Skeletal muscle tissue (tissue), 4 donors: Measurements from ENCODE around the gene DHRS4L2. TPM values are rescaled to one million over a fixed set of nuclear protein-coding genes. Genes with fewer than 3 reads are reported as not detected.
"Not testable (repeated sequence)": the region's sequence is repeated elsewhere in the genome, so short reads cannot be mapped to it uniquely, and the experiment has no call there.

ENCODE experiments used
- H3K27ac ChIP-seq: one replicate; pipeline ENCODE4 v1.7.0; 2013; ENCODE audit warnings: mild to moderate bottlenecking, low read depth, low read length, inconsistent platforms
- H3K27me3 ChIP-seq, 3 donors: one replicate each; pipeline ENCODE4 v1.7.0; 2013; ENCODE audit warnings: low read length in 3 of 3; ENCODE audit not compliant: control insufficient read depth in 3 of 3, insufficient read depth in 3 of 3
- H3K36me3 ChIP-seq, 3 donors: one replicate each; pipeline ENCODE4 v1.7.0; 2013; ENCODE audit warnings: low read length in 3 of 3; ENCODE audit not compliant: control insufficient read depth in 3 of 3, insufficient read depth in 3 of 3
- H3K4me1 ChIP-seq, 3 donors: one replicate each; pipeline ENCODE4 v1.7.0; 2013; ENCODE audit warnings: low read length in 3 of 3, mild to moderate bottlenecking in 3 of 3; ENCODE audit not compliant: control insufficient read depth in 3 of 3, insufficient read depth in 3 of 3
- H3K4me3 ChIP-seq, 3 donors: one replicate each; pipeline ENCODE4 v1.7.0; 2013; ENCODE audit warnings: low read length in 3 of 3
- H3K9ac ChIP-seq, 3 donors: one replicate each; pipeline ENCODE4 v1.7.0; 2013; ENCODE audit warnings: low read length in 3 of 3, mild to moderate bottlenecking in 3 of 3, moderate library complexity in 2 of 3, low read depth in 1 of 3
- H3K9me3 ChIP-seq, 3 donors: one replicate each; pipeline ENCODE4 v1.7.0; 2013; ENCODE audit warnings: low read length in 3 of 3; ENCODE audit not compliant: control insufficient read depth in 3 of 3
- total RNA-seq: library from RNA; depleted of rRNA; stranded (reverse); fragments of >200 nt; gene quantifications from one replicate; pipeline ENCODE4 v1.2.3, GENCODE V29; 2014
- donor health status: Osteomylitis.

The DHRS4L2 gene
- total RNA-seq, 1 donor from 2014 or later: 8.9 TPM

DNA sequence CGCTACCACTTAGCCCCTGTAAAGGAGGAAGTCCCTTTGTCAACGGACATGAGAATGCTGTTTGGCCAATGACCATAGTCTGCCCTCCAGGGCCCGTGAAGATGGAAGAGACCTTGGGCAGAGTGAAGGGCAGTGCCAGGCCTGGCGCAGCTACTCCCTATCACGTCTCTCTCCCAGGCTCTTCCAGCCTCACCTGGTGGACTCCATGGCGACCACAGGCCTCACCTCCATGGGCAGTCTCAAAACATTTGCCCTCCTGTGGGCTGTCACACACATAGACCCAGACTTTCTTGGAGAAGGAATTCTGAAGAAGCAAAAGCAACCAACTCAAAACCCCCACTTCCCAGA lies 35.6 kb upstream of the DHRS4L2 start:
- H3K27me3 ChIP-seq, H3K36me3 ChIP-seq, H3K9me3 ChIP-seq: not testable (repeated sequence)
- Histone ChIP-seq H3K9ac (peak overlapping the region; percentile 96 to 97 (median 96)), H3K4me3 (peak overlapping the region; percentile 89 to 97 (median 95)), H3K4me1 (peaks cover 21 to 24% (median 22%) of the 10 kb centered on the region in 3 donors), H3K27ac (peak overlapping the region; percentile 77)

DNA sequence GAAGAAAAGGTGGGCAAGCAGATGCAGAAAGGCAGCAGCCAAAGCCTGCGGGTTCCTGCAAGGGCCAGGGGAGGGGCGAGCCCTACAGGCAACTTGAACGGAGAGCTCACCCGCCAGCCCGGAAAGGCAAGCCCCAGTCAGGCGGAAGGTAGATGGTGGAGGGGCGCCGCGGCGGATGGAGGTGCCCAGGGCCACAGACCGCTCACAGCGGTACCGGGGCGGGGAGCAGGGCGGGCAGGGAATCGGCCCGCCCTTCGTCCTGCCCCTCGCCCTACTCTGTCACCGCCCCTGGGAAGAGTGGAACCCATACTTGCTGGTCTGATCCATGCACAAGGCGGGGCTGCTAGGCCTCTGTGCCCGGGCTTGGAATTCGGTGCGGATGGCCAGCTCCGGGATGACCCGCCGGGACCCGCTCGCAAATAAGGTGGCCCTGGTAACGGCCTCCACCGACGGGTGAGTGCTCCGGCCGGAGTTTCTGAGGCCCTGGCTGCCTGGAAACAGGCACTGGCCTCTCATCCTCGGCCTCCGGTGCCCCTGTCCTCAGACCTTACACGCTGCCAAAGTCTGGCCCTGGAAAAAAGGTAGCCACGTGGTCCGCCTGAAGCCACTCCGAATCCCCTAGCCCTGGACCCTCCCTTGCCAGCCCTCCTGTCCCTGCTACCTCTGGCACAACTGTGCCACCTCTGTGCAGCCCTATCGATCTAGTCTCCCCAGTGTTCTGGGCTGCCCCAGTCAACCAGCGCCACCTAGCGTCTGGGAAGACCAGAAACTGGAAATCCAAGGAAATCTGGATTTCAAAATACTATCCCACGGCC lies 35.1 kb upstream of the DHRS4L2 start, which contains the start of gene DHRS4:
TSS of gene DHRS4 (plus strand) at position 307 of the 815 bp plus-strand sequence. CDS start at position 326, 19 bp downstream.
- Histone ChIP-seq H3K9ac (peak within 1 kb of the TSS; percentile 96 to 97 (median 96)), H3K27me3 (no peaks in the 10 kb centered on the region), H3K27ac (peak within 1 kb of the TSS; percentile 77), H3K4me3 (peak within 1 kb of the TSS; percentile 89 to 97 (median 95)), H3K9me3 (no peaks in the 10 kb centered on the region), H3K36me3 (peaks cover 0 to 6% (median 3%) of the 10 kb centered on the region in 3 donors), H3K4me1 (peaks cover 21 to 24% (median 22%) of the 10 kb centered on the region in 3 donors)

DNA sequence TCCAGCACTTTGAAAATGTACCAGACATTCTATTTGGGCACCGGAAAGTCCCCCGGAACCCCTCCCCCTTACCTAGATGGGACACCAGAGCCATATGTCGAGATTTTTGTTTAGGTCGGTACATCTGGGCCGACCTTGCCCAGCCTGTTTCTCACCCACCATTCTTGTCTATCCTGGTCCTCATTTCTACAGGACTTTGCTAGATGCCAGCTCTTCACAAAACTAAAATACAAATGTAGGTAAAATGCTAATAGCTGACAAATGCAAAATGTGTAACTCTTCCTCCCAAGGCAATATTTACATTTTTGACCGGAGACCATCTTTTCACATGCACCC lies 34.5 kb upstream of the DHRS4L2 start:
- Histone ChIP-seq H3K27ac (peak overlapping the region; percentile 77), H3K9ac (peak overlapping the region; percentile 96 to 97 (median 96)), H3K4me1 (peaks cover 21 to 24% (median 22%) of the 10 kb centered on the region in 3 donors), H3K4me3 (peak overlapping the region; percentile 89 to 97 (median 95))
- not testable (repeated sequence) for H3K9me3 ChIP-seq, H3K27me3 ChIP-seq, H3K36me3 ChIP-seq

DNA sequence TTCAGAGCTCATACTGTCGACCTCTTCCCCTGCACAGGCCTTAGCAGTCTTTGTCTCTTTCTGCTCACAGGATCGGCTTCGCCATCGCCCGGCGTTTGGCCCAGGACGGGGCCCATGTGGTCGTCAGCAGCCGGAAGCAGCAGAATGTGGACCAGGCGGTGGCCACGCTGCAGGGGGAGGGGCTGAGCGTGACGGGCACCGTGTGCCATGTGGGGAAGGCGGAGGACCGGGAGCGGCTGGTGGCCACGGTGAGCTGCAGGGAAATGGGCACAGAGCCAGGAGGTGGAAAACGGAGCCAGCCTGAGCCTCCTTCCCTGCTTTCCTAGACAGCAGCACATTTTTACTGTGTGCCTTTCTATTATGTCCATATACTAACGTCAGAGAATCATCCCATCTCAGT lies 33.8 kb upstream of the DHRS4L2 start:
- not testable (repeated sequence) for H3K27ac ChIP-seq, H3K9ac ChIP-seq
- H3K4me1 ChIP-seq: peaks cover 21 to 26% (median 22%) of the 10 kb centered on the region in 3 donors

DNA sequence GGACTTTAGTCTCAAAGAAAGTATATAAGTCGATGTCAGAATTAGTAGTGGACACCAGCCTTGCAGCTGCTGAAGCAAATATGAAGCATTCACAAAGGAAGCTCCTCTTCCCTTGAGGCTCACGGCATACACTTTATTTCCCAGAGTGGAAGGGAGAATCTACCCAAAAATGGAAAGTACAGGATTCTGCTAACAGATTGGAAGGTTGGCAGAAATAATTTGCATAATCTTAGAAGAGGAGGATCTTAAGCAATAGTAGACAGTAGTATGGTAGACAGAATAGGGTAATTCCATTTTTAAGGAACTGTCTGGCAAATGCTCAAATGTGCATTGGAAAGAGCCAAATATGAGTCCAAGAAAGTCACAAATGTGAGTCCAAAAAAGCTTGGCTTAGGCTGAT lies 32.9 kb upstream of the DHRS4L2 start:
- H3K27me3 ChIP-seq: not testable (repeated sequence)
- H3K4me1 ChIP-seq: peaks cover 21 to 28% (median 22%) of the 10 kb centered on the region in 3 donors

More for the DNA sequence above, 33.8 kb upstream of the DHRS4L2 start:
- H3K36me3 ChIP-seq, H3K27me3 ChIP-seq, H3K9me3 ChIP-seq: not testable (repeated sequence)
- H3K4me3 ChIP-seq: peak overlapping the region in 1 of 3 donors; percentile 89

DNA sequence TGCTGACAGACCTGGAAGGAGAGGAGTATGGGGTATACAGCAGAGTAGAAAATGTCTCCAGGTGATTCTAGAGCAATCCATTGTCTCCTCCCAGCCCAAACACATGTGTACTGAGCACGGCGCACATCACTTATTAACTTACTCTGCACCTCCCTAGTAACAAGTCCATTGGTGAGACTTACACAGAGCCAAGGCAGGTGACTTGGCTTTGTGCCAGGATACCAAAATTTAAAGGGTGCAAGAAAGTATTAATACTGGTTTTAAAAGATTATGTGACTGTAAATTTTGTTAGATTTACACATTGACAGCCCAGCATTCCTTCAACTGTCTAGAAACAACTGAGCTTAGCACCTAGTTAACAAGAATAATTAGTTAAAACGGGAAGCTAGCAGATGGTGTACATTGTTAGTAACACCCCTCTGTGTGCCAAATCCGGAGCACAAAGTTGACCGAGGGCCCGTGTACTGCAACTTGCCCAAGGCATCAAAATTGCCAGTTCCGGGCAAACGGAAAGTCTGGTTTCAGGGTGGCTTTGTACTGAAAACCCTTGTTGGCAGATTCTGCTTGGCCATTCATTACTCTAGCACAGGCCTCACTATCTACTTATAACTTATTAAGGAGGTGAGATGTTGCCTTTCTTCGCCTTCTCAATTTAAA lies 30.7 kb upstream of the DHRS4L2 start:
- H3K9me3 ChIP-seq, H3K4me3 ChIP-seq, H3K27me3 ChIP-seq, H3K36me3 ChIP-seq, H3K9ac ChIP-seq, H3K27ac ChIP-seq: not testable (repeated sequence)
- peaks cover 11 to 14% (median 13%) of the 10 kb centered on the region in 3 donors for H3K4me1 ChIP-seq

More for the DNA sequence above, 32.9 kb upstream of the DHRS4L2 start:
- H3K27ac ChIP-seq, H3K36me3 ChIP-seq, H3K9me3 ChIP-seq, H3K4me3 ChIP-seq, H3K9ac ChIP-seq: not testable (repeated sequence)

DNA sequence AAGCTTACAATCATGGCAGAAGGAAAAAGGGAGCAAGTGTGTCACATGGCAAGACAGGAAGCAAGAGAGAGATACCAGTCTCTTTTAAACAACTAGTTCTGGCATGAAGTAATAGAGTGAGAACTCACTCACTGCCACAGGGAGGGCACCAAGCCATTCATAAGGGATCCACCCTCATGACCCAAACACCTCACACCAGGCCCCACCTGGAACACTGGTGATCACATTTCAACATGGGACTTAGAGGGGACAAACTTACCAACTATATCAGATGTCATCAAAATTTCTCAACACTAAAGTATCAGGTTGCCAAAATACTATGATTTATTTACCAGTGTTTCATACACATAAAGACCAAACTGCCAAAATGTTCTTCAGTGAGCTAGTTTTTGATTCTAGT lies 27.8 kb upstream of the DHRS4L2 start:
- not testable (repeated sequence) for H3K9ac ChIP-seq, H3K4me1 ChIP-seq, H3K36me3 ChIP-seq, H3K4me3 ChIP-seq, H3K9me3 ChIP-seq, H3K27me3 ChIP-seq, H3K27ac ChIP-seq

DNA sequence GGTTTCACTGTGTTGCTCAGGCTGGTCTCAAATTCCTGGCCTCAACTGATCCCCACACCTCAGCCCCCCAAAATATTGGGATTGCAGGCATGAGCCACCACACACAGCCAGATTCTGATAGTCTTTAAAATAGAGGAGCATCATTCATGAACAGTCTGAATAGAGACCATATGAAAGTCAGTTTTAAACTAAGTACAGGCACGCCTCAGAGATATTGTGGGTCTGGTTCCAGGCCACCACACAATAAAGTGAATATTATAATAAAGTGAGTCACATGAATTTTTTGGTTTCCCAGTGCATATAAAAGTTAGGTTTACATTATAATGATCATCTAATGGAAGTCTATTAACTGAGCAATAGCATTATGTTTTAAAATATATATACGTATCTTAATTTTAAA lies 27.0 kb upstream of the DHRS4L2 start:
- not testable (repeated sequence) for H3K27me3 ChIP-seq, H3K9me3 ChIP-seq, H3K36me3 ChIP-seq, H3K4me1 ChIP-seq, H3K4me3 ChIP-seq, H3K9ac ChIP-seq, H3K27ac ChIP-seq

DNA sequence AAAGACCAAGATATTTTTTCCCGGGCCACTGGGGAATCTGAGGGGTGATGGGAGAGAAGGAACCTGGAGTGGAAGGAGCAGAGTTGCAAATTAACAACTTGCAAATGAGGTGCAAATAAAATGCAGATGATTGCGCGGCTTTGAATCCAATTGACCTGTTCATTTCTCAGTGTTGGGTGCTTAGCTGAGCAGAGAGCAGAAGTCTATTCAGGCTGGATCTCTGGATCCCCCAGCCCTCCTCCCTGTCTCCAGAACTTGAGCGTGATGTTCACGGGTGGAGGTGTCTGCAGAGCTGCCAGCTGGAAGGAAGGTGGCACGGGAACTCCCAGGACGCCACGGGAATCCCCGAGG lies 19.6 kb upstream of the DHRS4L2 start:
- not testable (repeated sequence) for H3K36me3 ChIP-seq, H3K27ac ChIP-seq, H3K9ac ChIP-seq, H3K27me3 ChIP-seq, H3K9me3 ChIP-seq, H3K4me1 ChIP-seq
- peak overlapping the region in 1 of 3 donors; percentile 30 for H3K4me3 ChIP-seq

DNA sequence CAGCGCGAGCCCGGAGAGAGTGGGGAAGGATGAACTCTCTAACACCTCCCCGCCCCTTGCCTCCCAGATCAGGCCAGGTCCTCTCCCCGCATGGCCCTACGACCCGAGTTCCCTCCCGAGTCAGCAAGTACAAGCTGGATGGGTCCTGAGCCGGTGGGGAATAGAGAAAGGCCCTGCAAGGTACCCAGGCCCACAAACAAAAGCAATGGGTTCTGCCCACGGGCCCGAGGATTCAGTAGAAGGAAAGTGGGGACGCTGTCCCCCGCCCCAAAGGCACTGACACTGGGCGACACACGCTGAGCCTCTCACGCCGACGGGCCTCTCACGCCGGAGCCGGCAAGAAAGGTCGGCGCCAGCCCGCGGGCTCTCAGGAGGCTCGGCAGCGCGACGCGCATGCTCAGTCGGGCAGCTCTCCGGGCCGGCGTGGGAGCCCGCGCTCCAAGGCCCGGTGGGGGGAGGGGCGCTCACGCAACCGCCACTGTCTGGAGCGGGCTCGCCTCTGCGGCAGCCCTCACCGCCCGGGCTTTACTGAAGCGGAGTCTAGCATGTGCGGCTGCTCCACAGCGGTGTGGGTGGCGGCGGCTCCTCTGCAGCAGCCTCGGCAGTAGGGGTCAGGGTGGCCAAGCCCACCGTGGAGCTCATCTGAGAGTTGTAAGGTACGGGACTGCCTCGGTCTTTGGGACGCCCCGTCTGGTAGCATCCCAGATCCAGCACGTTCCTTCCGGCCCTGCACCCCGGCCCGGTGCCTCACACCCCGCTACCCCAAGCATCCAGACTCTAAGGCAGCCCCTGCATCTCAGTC lies 19.0 kb upstream of the DHRS4L2 start:
- not testable (repeated sequence) for H3K27me3 ChIP-seq, H3K27ac ChIP-seq, H3K36me3 ChIP-seq, H3K4me1 ChIP-seq, H3K9me3 ChIP-seq
- H3K4me3 ChIP-seq: peak overlapping the region; percentile 30 to 73 (median 43)
- peak overlapping the region in 1 of 3 donors; percentile 71 for H3K9ac ChIP-seq
